MM.1S (cell line): ENCODE results near the gene COL5A1.
"Not testable (repeated sequence)": the region's sequence is repeated elsewhere in the genome, so short reads cannot be mapped to it uniquely, and the experiment has no call there.

Source experiments
- CTCF ChIP-seq: fragments of 300-600 bp; sonication (generic); IDR thresholded peaks from 2 replicates; pipeline ENCODE4 v1.5.1; 2016; ENCODE audit warnings: antibody characterized with exemption, low read length, mixed read lengths
- EZH2 ChIP-seq: fragments of 300-600 bp; sonication (generic); optimal IDR thresholded peaks from 2 replicates; pipeline ENCODE3; 2017; ENCODE audit warnings: low read depth, mild to moderate bottlenecking, antibody characterized with exemption, low read length, mixed read lengths

GRCh38 chr9:134644401-134644724 lies 2.8 kb downstream of the COL5A1 start:
- TF ChIP-seq CTCF, EZH2: not testable (repeated sequence)
